ENCODE measurements around the gene ABCG1. TPM values are rescaled to one million over a fixed set of nuclear protein-coding genes. Genes with fewer than 3 reads are reported as not detected.

ABCG1 gene
- total and polyA plus RNA-seq, 2 experiments from 2014 or later: 1.3 to 4.4 TPM

DNA sequence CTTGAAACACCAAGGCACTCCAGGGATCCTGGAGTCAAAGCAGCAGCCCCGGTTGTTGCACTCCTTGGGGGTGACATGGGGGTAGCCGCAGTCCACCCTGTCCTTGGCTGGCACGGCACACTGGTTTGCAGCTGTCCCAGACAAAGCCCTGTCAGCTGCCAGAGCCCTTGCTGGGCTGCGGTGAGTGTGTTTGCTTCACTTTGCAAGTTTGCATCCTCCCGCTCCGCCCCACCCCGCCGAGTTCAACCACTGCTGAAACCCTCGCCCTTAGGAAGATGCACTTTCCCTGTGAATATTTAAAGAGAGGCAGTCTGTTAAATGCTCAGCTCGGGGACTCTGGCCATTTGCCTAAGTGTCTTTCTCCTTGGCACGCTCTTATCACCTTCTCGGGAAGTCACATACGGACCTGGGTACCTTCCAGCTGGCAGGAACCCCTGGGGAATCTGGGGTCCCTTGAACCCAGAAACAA is 94.6 kb downstream of the ABCG1 start (continued):
- TF ChIP-seq, protein P1, sequence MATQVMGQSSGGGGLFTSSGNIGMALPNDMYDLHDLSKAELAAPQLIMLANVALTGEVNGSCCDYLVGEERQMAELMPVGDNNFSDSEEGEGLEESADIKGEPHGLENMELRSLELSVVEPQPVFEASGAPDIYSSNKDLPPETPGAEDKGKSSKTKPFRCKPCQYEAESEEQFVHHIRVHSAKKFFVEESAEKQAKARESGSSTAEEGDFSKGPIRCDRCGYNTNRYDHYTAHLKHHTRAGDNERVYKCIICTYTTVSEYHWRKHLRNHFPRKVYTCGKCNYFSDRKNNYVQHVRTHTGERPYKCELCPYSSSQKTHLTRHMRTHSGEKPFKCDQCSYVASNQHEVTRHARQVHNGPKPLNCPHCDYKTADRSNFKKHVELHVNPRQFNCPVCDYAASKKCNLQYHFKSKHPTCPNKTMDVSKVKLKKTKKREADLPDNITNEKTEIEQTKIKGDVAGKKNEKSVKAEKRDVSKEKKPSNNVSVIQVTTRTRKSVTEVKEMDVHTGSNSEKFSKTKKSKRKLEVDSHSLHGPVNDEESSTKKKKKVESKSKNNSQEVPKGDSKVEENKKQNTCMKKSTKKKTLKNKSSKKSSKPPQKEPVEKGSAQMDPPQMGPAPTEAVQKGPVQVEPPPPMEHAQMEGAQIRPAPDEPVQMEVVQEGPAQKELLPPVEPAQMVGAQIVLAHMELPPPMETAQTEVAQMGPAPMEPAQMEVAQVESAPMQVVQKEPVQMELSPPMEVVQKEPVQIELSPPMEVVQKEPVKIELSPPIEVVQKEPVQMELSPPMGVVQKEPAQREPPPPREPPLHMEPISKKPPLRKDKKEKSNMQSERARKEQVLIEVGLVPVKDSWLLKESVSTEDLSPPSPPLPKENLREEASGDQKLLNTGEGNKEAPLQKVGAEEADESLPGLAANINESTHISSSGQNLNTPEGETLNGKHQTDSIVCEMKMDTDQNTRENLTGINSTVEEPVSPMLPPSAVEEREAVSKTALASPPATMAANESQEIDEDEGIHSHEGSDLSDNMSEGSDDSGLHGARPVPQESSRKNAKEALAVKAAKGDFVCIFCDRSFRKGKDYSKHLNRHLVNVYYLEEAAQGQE (IDR thresholded peaks at IDR 0.05; ENCODE audit: unreplicated experiment): no peak

- Mint-ChIP-seq H3K27me3 (ENCODE audit: insufficient read depth, low read depth, poor library complexity) (peaks cover 17% of the 10 kb centered on the region), H3K9me3 (no peaks in the 10 kb centered on the region)
Observed at GRCh38 chr21:42314616-42315295, 95.8 kb downstream of the ABCG1 start.

More at GRCh38 chr21:42314616-42315295, 95.8 kb downstream of the ABCG1 start:
- Histone ChIP-seq H3K36me3 (ENCODE audit: insufficient read depth) (no peaks in the 10 kb centered on the region), H3K27ac (ENCODE audit: low read depth) (no peak overlapping the region), H3K4me3 (no peak overlapping the region), H4K20me1 (replicated peaks; ENCODE audit: insufficient read depth) (no peaks in the 10 kb centered on the region), H3K79me2 (replicated peaks; ENCODE audit: insufficient read depth) (no peaks in the 10 kb centered on the region), H3K27me3 (ENCODE audit: insufficient read depth) (no peaks in the 10 kb centered on the region), H3F3A (replicated peaks; ENCODE audit: low read depth) (no peaks in the 10 kb centered on the region), H3K9me2 (ENCODE audit: insufficient read depth) (no peaks in the 10 kb centered on the region), H3K4me1 (ENCODE audit: insufficient read depth) (peaks cover 11% of the 10 kb centered on the region; the same call in 1 of the 2 replicates), H3K4me2 (no peak overlapping the region), H2AFZ (no peak overlapping the region)
- Mint-ChIP-seq H3K4me1 (peaks cover 47% of the 10 kb centered on the region), H3K27ac (no peak overlapping the region), H3K36me3 (ENCODE audit: low read depth) (no peaks in the 10 kb centered on the region), H3K4me3 (no peak overlapping the region)
- TF ChIP-seq CREB1 (CRISPR knock-in tag; IDR thresholded peaks at IDR 0.05; ENCODE audit: low read depth) (no peak), ETS1 (IDR thresholded peaks at IDR 0.05) (no peak), ZNF462 (CRISPR knock-in tag; IDR thresholded peaks at IDR 0.05) (no peak)
- TF ChIP-seq, protein P1 (IDR thresholded peaks at IDR 0.05; ENCODE audit: unreplicated experiment): no peak
- no peak for DNase-seq (ENCODE audit: low spot score)
- no peak for ATAC-seq

Data from GM23338 (cell line).